Breast epithelium (tissue), 4 donors: ENCODE measurements around the gene SCN2A. TPM values are rescaled to one million over a fixed set of nuclear protein-coding genes. Genes with fewer than 3 reads are reported as not detected.

Experiments
- DNase-seq, 2 donors: peaks; one replicate each; pipeline ENCODE4 v3.0.0-alpha.2; 2019; ENCODE audit warnings: low spot score in 2 of 2
- H3K27ac ChIP-seq, 2 donors: fragments of 200-600 bp; sonication (generic) in 1 of 2; one replicate each; pipeline ENCODE4 v1.5.1; 2016 to 2019; ENCODE audit warnings: mild to moderate bottlenecking in 1 of 2
- H3K27me3 ChIP-seq, 2 donors: fragments of 200-600 bp; sonication (generic) in 1 of 2; one replicate each; pipeline versions ENCODE4 v1.5.1 to v1.6.0; 2017 to 2019; ENCODE audit warnings: control low read depth in 1 of 2, mild to moderate bottlenecking in 1 of 2
- H3K36me3 ChIP-seq: fragments of 200-600 bp; one replicate; pipeline ENCODE4 v1.5.1; 2019
- H3K4me1 ChIP-seq, 2 donors: fragments of 200-600 bp; sonication (generic); one replicate each; pipeline ENCODE4 v1.5.1; 2016 to 2019; ENCODE audit warnings: control low read depth in 1 of 2
- H3K4me3 ChIP-seq, 3 donors: fragments of 200-600 bp; sonication (generic); 1 replicate in 2 of 3; 2 replicates in 1 of 3; pipeline ENCODE4 v1.5.1; 2016 to 2019; ENCODE audit warnings: mild to moderate bottlenecking in 3 of 3, moderate library complexity in 2 of 3
- H3K9me3 ChIP-seq, 2 donors: fragments of 200-600 bp; sonication (generic) in 1 of 2; one replicate each; pipeline ENCODE4 v1.5.1; 2016 to 2019; ENCODE audit warnings: control low read depth in 1 of 2
- CTCF ChIP-seq, 3 donors: fragments of 450-650 bp; IDR thresholded peaks; one replicate each; pipeline ENCODE4 v1.5.1; 2016 to 2017; ENCODE audit warnings: antibody characterized with exemption in 3 of 3, mild to moderate bottlenecking in 3 of 3, moderate library complexity in 3 of 3
- POLR2A ChIP-seq: fragments of 450-650 bp; IDR thresholded peaks from one replicate; pipeline ENCODE4 v1.6.1; 2016; ENCODE audit warnings: antibody characterized with exemption, mild to moderate bottlenecking, moderate library complexity
- POLR2AphosphoS5 ChIP-seq, 3 donors: sonication (generic); formaldehyde crosslinking; IDR thresholded peaks; one replicate each; pipeline ENCODE4 v1.6.1; 2017; ENCODE audit warnings: antibody characterized with exemption in 3 of 3
- intact Hi-C: fragments of 100-400 bp; cut with DNase I; formaldehyde crosslinking; loops from one replicate; pipeline ENCODE4 v1.15.1; 2023; ENCODE audit warnings: low total_unique reads
- total RNA-seq, 3 donors: library from RNA; depleted of rRNA; stranded (reverse); fragments of >200 nt; gene quantifications; one replicate each; pipeline ENCODE4 v1.1.0, GENCODE V29; 2016

The SCN2A gene
- total RNA-seq, 3 donors from 2014 or later, result 0.16 to 2.2 (median 2.0) TPM

GRCh38 chr2:165280356-165280755 is 41.1 kb downstream of the SCN2A start:
- no peak for DNase-seq
- intact Hi-C loops, result no loop called here
- no peaks in the 10 kb centered on the region for H3K4me1 ChIP-seq
- no peaks in the 10 kb centered on the region for H3K9me3 ChIP-seq
- no peaks in the 10 kb centered on the region for H3K36me3 ChIP-seq
- TF ChIP-seq POLR2A (no peak), POLR2AphosphoS5 (IDR thresholded peaks at IDR 0.05) (no peak), CTCF (IDR thresholded peaks at IDR 0.05) (no peak)
- no peak overlapping the region for H3K27ac ChIP-seq
- no peak overlapping the region for H3K4me3 ChIP-seq
- no peaks in the 10 kb centered on the region for H3K27me3 ChIP-seq

DNA sequence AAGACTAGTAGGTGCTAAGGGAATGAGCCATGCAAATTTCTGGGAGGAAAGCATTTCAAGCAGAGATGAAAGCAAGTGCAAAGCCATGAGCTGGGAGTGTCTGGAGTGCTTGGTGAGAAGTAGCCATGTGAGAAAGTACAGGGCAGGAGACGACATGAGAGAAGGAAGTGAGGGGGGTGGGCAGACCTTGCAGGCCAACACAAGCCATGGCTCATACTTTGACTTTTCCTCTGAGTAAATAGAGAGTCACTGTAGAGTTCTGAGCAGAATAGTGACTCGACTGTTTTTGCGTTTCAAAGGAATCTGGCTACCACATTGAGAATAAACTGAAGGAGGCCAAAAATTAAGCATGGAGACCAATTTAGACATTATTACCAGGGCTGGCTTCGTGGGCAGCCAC is 42.2 kb downstream of the SCN2A start:
- Histone ChIP-seq H3K4me1 (no peaks in the 10 kb centered on the region), H3K4me3 (no peak overlapping the region), H3K27me3 (no peaks in the 10 kb centered on the region), H3K27ac (no peak overlapping the region), H3K9me3 (no peaks in the 10 kb centered on the region), H3K36me3 (no peaks in the 10 kb centered on the region)
- intact Hi-C loops, result no loop called here
- DNase-seq, result no peak
- TF ChIP-seq CTCF (IDR thresholded peaks at IDR 0.05) (no peak), POLR2AphosphoS5 (IDR thresholded peaks at IDR 0.05) (no peak), POLR2A (no peak)

DNA sequence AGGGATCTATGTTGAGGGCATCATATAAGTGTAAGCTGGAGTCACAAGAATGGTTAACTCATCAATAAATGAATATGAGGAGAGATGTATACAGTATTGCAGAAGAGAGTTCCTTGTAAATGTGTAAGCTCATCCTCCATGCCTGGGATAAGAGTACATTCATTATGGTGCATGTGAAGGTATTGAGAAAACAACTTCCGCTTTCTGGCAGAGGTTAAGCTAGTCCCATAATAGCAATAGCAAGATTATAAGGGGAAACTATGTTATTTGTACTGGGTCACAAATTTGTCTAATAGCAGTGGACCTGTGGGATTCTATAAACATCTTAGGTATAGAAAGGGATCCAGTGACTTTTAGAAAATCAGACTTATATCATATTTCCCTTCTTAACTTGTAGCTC is 44.1 kb downstream of the SCN2A start:
- H3K9me3 ChIP-seq, result no peaks in the 10 kb centered on the region
- H3K27ac ChIP-seq, result no peak overlapping the region
- no peak for DNase-seq
- no peak for TF ChIP-seq POLR2AphosphoS5 (IDR thresholded peaks at IDR 0.05)
- TF ChIP-seq POLR2A, result no peak
- no peak for TF ChIP-seq CTCF (IDR thresholded peaks at IDR 0.05)
- H3K4me3 ChIP-seq, result no peak overlapping the region
- no peaks in the 10 kb centered on the region for H3K4me1 ChIP-seq
- no peaks in the 10 kb centered on the region for H3K27me3 ChIP-seq
- intact Hi-C loops, result no loop called here
- no peaks in the 10 kb centered on the region for H3K36me3 ChIP-seq

- no peaks in the 10 kb centered on the region for H3K4me1 ChIP-seq
- no peak for DNase-seq
- TF ChIP-seq POLR2A (no peak), POLR2AphosphoS5 (IDR thresholded peaks at IDR 0.05) (no peak), CTCF (IDR thresholded peaks at IDR 0.05) (no peak)
Measured at GRCh38 chr2:165287094-165287778, 48.0 kb downstream of the SCN2A start.

GRCh38 chr2:165289069-165289468 is 49.9 kb downstream of the SCN2A start:
- H3K36me3 ChIP-seq, result no peaks in the 10 kb centered on the region
- no peaks in the 10 kb centered on the region for H3K9me3 ChIP-seq
- no peak overlapping the region for H3K4me3 ChIP-seq
- H3K4me1 ChIP-seq, result no peaks in the 10 kb centered on the region
- intact Hi-C loops, result no loop called here
- H3K27ac ChIP-seq, result no peak overlapping the region
- no peak for DNase-seq
- no peaks in the 10 kb centered on the region for H3K27me3 ChIP-seq
- TF ChIP-seq POLR2A (no peak), POLR2AphosphoS5 (IDR thresholded peaks at IDR 0.05) (no peak), CTCF (IDR thresholded peaks at IDR 0.05) (no peak)

More at GRCh38 chr2:165287094-165287778, 48.0 kb downstream of the SCN2A start:
- intact Hi-C loops, result no loop called here
- no peak overlapping the region for H3K4me3 ChIP-seq
- H3K27ac ChIP-seq, result no peak overlapping the region
- no peaks in the 10 kb centered on the region for H3K36me3 ChIP-seq
- no peaks in the 10 kb centered on the region for H3K9me3 ChIP-seq
- H3K27me3 ChIP-seq, result no peaks in the 10 kb centered on the region
